ENCODE data around the gene ANKS1A.

GRCh38 chr6:34970957-34971356 is 81.9 kb downstream of the ANKS1A start:
- TF ChIP-seq CTCF (IDR thresholded peaks at IDR 0.05; ENCODE audit: low read depth, low read length, poor library complexity, severe bottlenecking) (no peak), EZH2phosphoT487 (IDR thresholded peaks at IDR 0.05; ENCODE audit: borderline replicate concordance, low read length) (no peak)
